GM12891 (cell line): ENCODE measurements around the gene OR6S1.
A peak's percentile ranks its signal among the peaks of the same experiment; 100 is the strongest.
"Not testable (repeated sequence)": the region's sequence is repeated elsewhere in the genome, so short reads cannot be mapped to it uniquely, and the experiment has no call there.

ENCODE experiments used
- DNase-seq: peaks from one replicate; pipeline ENCODE4 v3.0.0; 2011; ENCODE audit warnings: low spot score; ENCODE audit not compliant: insufficient read length
- FAIRE-seq: peaks from 2 replicates; lab custom pipeline; 2011; peaks lifted over from hg19 to GRCh38; lab: Jason Lieb, UNC
- PAX5 ChIP-seq: IDR thresholded peaks from 2 replicates; pipeline ENCODE4 v1.6.1; 2011; ENCODE audit warnings: low read length, moderate library complexity, mild to moderate bottlenecking; ENCODE audit not compliant: insufficient read depth, severe bottlenecking
- POLR2A ChIP-seq: IDR thresholded peaks from 2 replicates; pipeline ENCODE4 v1.6.1; 2011; ENCODE audit warnings: low read depth, low read length, control low read depth
- POLR2AphosphoS5 ChIP-seq: IDR thresholded peaks from 2 replicates; pipeline ENCODE4 v1.6.1; 2011; ENCODE audit warnings: low read depth, low read length, control low read depth
- POU2F2 ChIP-seq: IDR thresholded peaks from 2 replicates; pipeline ENCODE4 v1.6.1; 2011; ENCODE audit warnings: low read depth, mild to moderate bottlenecking, control low read depth, low read length, moderate library complexity
- SPI1 ChIP-seq: IDR thresholded peaks from 2 replicates; pipeline ENCODE4 v1.6.1; 2011; ENCODE audit warnings: low read depth, low read length, control low read depth
- TAF1 ChIP-seq: IDR thresholded peaks from 2 replicates; pipeline ENCODE4 v1.6.1; 2011; ENCODE audit warnings: low read depth, low read length, control low read depth

Gene OR6S1

DNA sequence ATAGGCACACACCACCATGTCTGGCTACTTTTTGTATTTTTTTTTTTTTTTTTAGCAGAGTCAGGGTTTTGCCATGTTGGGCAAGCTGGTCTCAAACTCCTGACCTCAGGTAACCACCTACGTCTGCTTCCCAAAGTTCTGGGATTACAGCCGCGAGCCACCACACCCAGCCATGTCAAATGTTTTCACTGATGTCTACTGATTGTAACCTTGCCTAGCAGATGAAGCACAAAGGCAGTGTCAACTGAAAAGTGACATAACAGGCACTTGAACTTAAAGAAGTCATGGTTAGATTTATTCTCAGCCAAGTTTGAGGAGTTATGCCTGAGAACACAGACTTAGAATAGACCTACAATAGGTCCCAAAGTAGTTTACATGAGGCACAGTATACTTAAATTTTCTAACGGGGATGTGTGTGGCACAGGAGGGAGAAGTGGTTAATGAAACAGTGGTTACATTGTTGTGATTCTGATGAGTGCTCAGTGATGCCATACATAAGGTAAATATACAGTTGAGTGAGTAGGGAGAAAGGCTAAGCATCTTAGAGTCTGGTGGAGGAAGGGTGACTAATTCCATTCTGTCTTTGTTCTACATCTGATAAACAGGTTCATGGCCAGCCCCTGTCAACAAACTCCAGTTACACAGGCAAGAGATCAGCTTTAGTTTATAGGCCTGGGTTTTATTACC is 30.2 kb upstream of the OR6S1 start:
- FAIRE-seq (peak; percentile 47), DNase-seq (no peak)
- TF ChIP-seq POLR2A (no peak), SPI1 (peak; percentile 16; the same call in 1 of the 2 replicates)

DNA sequence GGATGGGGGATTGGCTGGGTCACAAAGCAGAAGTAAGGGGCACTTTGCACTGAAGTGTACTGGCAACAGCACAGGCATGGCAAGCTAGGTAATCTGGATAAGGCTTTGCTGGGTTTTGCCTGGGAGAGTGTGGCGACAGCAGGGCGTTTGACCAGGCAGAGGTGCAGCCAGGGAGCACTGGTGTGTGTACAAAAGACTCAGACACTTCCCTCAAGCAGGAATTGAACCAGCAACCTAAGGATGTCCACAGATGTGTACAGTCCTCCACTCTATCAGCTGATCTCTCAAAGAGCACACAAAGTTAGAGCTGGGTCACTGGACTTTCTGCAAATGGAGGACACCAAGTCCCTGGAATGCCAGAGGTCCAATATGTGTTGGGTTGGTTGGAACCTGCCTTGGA is 27.5 kb upstream of the OR6S1 start:
- TF ChIP-seq PAX5, result no peak
- no peak for TF ChIP-seq POU2F2
- TF ChIP-seq POLR2A, result no peak
- no peak for TF ChIP-seq TAF1
- TF ChIP-seq SPI1, result no peak
- TF ChIP-seq POLR2AphosphoS5, result no peak
- DNase-seq (no peak), FAIRE-seq (no peak)

DNA sequence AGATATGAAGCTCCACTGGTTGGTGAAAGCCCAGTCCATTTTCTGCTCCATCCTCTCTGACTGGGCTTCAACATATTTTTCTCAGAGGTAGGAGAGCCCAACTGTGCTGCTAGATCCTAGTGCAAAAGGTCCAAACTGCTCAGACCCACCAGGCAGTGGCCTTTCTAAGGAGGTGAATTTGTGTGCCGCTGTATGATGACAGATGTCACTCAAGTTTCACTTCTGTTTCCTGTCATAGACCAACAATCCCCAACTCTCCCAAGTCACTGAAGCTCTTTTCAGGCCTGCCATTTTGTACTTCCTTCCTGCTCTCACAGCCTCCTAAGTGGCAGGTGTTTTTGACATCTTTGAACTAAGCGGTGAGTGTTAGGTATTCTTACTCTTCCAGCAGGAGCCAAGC is 26.5 kb upstream of the OR6S1 start:
- FAIRE-seq (peak; percentile 86), DNase-seq (peak; percentile 42)
- TF ChIP-seq PAX5 (no peak), POLR2A (peak; percentile 14; the same call in 1 of the 2 replicates), TAF1 (no peak), POLR2AphosphoS5 (peak; percentile 29; the same call in 1 of the 2 replicates), SPI1 (peak; percentile 96), POU2F2 (no peak)

DNA sequence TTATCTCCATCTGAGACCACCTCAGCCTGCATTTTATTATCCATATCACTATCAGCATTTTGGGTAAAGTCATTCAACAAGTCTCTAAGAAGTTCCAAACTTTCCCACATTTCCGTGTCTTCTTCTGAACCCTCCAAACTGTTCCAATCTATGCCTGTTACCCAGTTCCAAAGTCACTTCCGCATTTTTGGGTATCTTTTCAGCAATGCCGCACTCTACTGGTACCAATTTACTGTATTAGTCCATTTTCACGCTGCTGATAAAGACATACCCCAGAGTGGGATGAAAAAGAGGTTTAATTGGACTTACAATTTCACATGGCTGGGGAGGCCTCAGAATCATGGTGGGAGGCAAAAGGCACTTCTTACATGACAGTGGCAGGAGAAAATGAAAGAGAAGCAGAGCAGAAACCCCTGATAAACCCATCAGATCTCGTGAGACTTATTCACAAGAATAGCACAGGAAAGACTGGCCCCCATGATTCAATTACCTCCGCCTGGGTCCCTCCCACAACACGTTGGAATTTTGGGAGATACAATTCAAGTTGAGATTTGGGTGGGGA is 25.0 kb upstream of the OR6S1 start:
- not testable (repeated sequence) for FAIRE-seq, DNase-seq
- TF ChIP-seq POLR2AphosphoS5 (peak; percentile 74), POLR2A (peak; percentile 69), SPI1 (peak; percentile 78), TAF1 (peak; percentile 54; the same call in 1 of the 2 replicates)

DNA sequence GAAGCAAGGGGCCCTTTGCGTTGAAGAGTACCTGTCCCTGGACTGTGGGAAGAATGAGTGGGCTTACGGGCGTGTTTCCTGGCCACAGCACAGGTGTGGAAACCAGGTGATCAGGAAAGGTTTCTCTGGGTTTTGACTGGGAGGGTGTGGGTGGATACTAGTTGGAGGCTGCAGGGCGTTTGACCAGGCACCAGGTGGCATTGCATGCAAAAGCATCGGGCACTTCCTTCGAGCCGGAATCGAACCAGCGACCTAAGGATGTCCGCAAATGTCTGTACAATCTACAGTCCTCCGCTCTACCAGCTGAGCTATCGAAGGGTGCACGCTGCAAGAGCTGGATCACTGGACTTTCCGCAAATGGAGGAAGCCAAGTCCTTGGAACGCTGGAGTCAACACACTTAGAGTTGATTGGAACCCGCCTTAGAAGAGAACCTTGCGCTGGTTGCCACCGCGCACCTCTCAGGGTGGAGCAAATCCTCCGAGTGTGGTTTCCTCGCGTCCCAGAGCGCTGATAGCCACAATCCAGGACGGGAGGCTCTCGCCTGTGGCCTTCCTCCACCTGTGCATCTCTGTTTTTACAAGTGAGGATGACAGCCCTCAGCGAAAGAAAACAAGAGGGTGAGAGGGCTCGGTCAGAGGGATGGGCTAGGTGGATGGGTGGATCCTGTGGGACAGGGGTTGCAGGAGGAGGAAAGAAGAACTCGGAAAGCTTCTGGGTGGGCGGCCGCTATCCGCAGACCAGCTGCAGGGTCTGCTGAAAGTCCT is 21.7 kb upstream of the OR6S1 start:
- TF ChIP-seq POU2F2, result peak; percentile 19; the same call in 1 of the 2 replicates
- peak; percentile 17 for TF ChIP-seq PAX5
- TF ChIP-seq TAF1, result no peak
- TF ChIP-seq POLR2A, result no peak
- 0 out of 2 replicates have a peak, but pooled peaks have one; percentile 24 for TF ChIP-seq SPI1
- TF ChIP-seq POLR2AphosphoS5, result no peak
- peak; percentile 96 for FAIRE-seq
- DNase-seq, result peak; percentile 52

DNA sequence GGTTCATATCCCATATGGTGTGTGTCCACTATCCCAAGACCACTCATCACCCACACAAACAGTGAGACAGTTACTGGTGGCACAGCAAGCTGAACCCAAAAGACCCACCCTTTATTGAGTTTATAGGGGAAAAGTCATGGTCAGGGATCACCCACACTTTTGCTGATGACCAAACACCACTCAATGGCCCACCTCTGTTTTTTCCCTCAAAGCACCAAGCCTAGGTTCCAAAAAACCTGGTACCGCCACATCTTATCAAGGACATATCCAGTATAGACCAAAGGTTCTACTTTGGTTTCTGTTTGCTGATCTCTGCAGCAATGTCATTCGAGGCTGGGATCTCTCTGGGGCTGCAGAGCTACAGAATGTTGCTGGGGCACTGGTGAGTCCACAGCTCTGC is 19.7 kb upstream of the OR6S1 start:
- DNase-seq (no peak), FAIRE-seq (no peak)
- TF ChIP-seq SPI1, result no peak
- no peak for TF ChIP-seq POLR2AphosphoS5
- TF ChIP-seq POU2F2, result no peak
- TF ChIP-seq TAF1, result no peak
- no peak; the same call in 1 of the 2 replicates for TF ChIP-seq POLR2A
- TF ChIP-seq PAX5, result no peak

DNA sequence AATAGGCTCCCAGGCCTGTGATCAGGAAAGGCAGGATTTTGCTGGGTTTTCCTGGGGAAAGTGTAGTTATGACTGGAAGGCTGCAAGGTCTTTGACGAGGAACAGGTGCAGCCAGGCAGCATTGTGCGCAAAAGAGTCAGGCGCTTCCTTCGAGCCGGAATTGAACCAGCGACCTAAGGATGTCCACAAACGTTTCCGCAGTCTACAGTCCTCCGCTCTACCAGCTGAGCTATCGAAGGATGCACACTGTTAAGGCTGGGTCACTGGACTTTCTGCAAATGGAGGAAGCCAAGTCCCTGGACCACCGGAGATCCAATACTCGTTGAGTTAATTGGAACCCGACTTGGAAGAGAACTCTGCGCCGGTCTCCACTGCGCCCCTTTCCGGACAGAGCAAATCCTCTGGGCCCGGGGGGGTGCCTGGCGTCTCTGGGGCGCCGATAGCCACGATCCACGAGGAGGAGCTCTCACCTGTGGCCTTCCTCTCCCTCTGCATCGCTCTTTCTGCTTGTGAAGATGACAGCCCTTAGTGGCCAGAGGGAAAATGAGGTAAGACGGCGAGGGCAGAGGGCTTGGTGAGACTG is 18.4 kb upstream of the OR6S1 start:
- DNase-seq (no peak), FAIRE-seq (no peak)
- no peak for TF ChIP-seq PAX5
- TF ChIP-seq POU2F2, result no peak
- no peak for TF ChIP-seq POLR2A
- TF ChIP-seq POLR2AphosphoS5, result no peak
- no peak for TF ChIP-seq SPI1
- no peak for TF ChIP-seq TAF1

DNA sequence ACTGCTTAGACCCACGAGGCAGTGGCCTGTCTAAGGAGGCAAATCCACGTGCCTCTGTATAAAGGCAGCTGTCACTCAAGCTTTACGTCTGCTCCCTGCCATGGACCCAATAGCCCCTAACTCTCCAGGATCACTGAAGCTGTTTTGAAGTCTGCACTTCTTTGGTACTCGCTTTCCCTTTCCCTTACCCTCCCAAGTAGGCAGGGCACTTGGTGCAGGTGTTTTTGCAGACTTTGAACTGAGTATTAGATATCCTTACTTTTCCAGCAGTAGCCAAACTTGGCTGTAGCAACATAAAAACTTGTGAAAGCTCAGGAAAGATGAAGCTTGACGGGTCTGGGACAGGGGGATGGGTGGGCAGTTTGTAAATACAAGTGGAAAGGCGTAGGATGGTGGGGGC is 17.8 kb upstream of the OR6S1 start:
- FAIRE-seq, result no peak
- no peak for DNase-seq
- no peak for TF ChIP-seq PAX5

DNA sequence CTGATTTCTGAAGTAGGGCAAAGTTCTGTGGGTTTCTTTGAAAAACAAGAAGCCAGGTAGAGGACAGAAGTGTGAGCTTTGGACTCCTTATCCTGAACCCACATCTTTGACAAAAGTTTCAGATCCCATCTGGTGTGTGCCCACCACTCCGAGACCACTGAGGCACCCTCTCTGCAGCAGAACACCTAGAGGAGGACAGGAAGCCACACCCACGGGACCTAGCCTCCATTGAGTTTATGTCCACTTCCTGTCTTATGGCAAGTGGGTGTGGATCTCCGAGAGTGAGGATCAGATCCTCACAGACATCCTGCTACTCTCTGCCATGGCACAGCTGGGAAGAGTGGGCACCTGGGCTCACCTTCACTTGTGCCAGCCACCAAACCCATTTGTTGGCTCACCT is 16.8 kb upstream of the OR6S1 start:
- DNase-seq, result no peak
- TF ChIP-seq POLR2A, result no peak
- TF ChIP-seq POU2F2, result no peak
- no peak for TF ChIP-seq POLR2AphosphoS5
- TF ChIP-seq SPI1, result no peak
- TF ChIP-seq TAF1, result no peak
- TF ChIP-seq PAX5, result no peak
- no peak for FAIRE-seq
